Activated gamma-delta T cell (primary cell): ENCODE results near the gene PTGES2.
"Not testable (repeated sequence)": the region's sequence is repeated elsewhere in the genome, so short reads cannot be mapped to it uniquely, and the experiment has no call there.

ENCODE experiments used
- DNase-seq: peaks from one replicate; lab custom pipeline; 2025; lab: John Stamatoyannopoulos, UW

Gene PTGES2

GRCh38 chr9:128088253-128088945, 39.1 kb downstream of the PTGES2 start:
- DNase-seq: no peak

- no peak for DNase-seq
Observed at GRCh38 chr9:128087262-128087661, 40.3 kb downstream of the PTGES2 start.

DNA sequence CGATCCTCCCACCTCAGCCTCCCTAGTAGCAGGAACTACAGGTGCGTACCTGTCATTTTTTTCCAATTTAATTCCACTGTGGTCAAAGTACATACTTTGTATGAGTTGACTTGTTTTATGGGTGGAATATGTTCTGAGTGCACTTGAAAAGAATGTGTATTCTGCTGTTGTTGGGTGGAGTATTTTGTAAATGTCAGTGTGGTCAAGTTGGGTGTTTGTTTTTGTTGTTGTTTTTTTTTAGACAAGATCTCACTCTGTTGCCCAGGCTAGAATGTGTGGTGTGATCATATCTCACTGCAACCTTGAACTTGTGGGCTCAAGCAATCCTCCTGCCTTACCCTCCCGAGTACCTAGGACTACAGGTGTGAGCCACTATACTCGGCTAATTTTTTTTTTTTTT, 41.6 kb downstream of the PTGES2 start:
- DNase-seq: no peak

DNA sequence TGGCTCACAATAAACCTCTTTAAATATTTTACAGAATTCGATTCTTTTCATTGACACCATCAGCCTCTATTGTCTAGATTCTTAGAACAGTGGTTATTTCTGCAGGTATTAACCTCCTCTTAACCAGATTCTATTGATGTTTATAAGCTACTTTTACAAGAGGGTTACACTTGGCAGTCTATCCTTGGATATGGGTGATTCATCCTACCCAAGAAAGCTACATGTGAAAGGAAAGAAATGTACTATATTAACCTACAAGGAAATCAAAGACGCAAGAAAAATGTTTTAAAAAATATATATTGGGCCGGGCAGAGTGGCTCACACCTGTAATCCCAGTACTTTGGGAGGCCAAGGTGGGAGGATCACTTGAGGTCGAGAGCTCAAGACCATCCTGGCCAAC, 42.8 kb downstream of the PTGES2 start:
- DNase-seq: no peak

GRCh38 chr9:128082151-128082550, 45.4 kb downstream of the PTGES2 start:
- DNase-seq: no peak

DNA sequence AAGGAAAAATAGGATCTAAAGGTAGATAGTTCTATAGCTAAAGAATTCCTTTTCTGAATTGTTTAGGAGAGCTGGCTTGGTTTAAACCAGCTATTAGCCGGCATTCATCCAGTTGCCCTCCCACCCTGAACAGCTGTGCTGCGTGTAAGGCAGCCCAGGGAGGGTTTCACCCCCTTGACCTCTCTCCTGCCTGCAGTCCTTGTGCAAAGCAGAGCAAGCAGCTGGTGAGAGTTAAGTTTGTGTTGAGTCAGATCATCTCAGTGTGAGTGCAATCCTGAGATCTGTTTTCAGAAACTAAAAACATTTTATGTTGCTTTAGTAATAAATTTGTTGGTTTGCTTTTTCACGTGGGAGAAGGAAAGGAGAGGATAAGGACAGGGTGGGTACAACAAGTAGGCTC, 46.5 kb downstream of the PTGES2 start:
- no peak for DNase-seq

GRCh38 chr9:128080206-128080605, 47.3 kb downstream of the PTGES2 start:
- DNase-seq: no peak

GRCh38 chr9:128078504-128079434, 48.8 kb downstream of the PTGES2 start:
- no peak for DNase-seq

GRCh38 chr9:128077847-128078503, 49.6 kb downstream of the PTGES2 start:
- DNase-seq: no peak

- DNase-seq: no peak
Observed at GRCh38 chr9:128073253-128073886, 54.2 kb downstream of the PTGES2 start.

GRCh38 chr9:128072144-128073021, 55.1 kb downstream of the PTGES2 start:
- no peak for DNase-seq

- not testable (repeated sequence) for DNase-seq
Observed at GRCh38 chr9:128071475-128071874, 56.1 kb downstream of the PTGES2 start.

DNA sequence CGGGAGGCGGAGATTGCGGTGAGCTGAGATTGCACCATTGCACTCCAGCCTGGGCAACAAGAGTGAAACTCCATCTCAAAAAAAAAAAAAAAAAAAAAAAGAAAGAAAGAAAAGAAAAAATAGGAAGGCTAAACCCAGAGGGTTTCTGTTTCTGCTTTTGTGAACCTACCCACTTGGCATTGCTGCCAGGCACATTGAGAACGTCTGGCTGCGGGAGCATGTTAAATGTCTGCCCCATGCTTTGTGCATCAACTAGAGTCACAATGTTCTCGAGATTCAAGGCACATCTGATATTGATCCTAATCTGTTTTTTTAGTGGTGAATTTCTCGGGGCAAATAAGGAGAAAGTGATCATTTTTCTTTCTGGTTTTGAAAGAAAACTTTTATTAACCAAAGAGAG, 56.7 kb downstream of the PTGES2 start:
- no peak for DNase-seq
